Upper lobe of left lung (tissue), 6 donors: Measurements from ENCODE around the gene NR2F6. TPM values are rescaled to one million over a fixed set of nuclear protein-coding genes. Genes with fewer than 3 reads are reported as not detected.
A peak's percentile ranks its signal among the peaks of the same experiment; 100 is the strongest.

Experiments used
- ATAC-seq, 2 donors: fragments of 200-7000 bp; cut with Tn5 transposase; one replicate each; pipeline ENCODE4 v1.9.1; 2022; ENCODE audit warnings: mild to moderate bottlenecking in 2 of 2, moderate library complexity in 2 of 2; ENCODE audit not compliant: low FRiP score in 2 of 2
- DNase-seq, 2 donors: peaks; one replicate each; pipeline ENCODE4 v3.0.0-alpha.2; 2019 to 2020
- H3K27ac ChIP-seq, 4 donors: fragments of 200-600 bp; sonication (generic); one replicate each; pipeline ENCODE4 v1.5.1; 2016 to 2019
- H3K27me3 ChIP-seq, 4 donors: fragments of 200-600 bp; sonication (generic); one replicate each; pipeline ENCODE4 v1.5.1; 2017 to 2019
- H3K36me3 ChIP-seq, 4 donors: fragments of 200-600 bp; sonication (generic); one replicate each; pipeline ENCODE4 v1.5.1; 2016 to 2019
- H3K4me1 ChIP-seq, 4 donors: fragments of 200-600 bp; sonication (generic); one replicate each; pipeline ENCODE4 v1.5.1; 2018 to 2019
- H3K4me3 ChIP-seq, 4 donors: fragments of 200-600 bp; sonication (generic); one replicate each; pipeline ENCODE4 v1.5.1; 2017 to 2019; ENCODE audit warnings: mild to moderate bottlenecking in 2 of 4, moderate library complexity in 1 of 4
- H3K9me3 ChIP-seq, 4 donors: fragments of 200-600 bp; sonication (generic); one replicate each; pipeline ENCODE4 v1.5.1; 2018 to 2019
- CTCF ChIP-seq, 6 experiments: fragments of 450-650 bp in 4 of 6; fragments of 200-600 bp in 2 of 6; sonication (generic) in 2 of 6; IDR thresholded peaks; one replicate each; pipeline ENCODE4 v1.5.1; 2016 to 2019; ENCODE audit warnings: antibody characterized with exemption in 6 of 6
- EP300 ChIP-seq, 4 donors: sonication (generic); formaldehyde crosslinking; IDR thresholded peaks; one replicate each; pipeline ENCODE4 v1.5.1; 2017; ENCODE audit warnings: antibody characterized with exemption in 4 of 4, control low read depth in 2 of 4
- POLR2A ChIP-seq, 4 donors: fragments of 450-650 bp; IDR thresholded peaks; one replicate each; pipeline ENCODE4 v1.5.1; 2016 to 2017; ENCODE audit warnings: antibody characterized with exemption in 4 of 4, mild to moderate bottlenecking in 2 of 4
- POLR2AphosphoS5 ChIP-seq, 2 donors: sonication (generic); formaldehyde crosslinking; IDR thresholded peaks; one replicate each; pipeline ENCODE4 v1.5.1; 2017; ENCODE audit warnings: antibody characterized with exemption in 2 of 2
- WGBS, 2 donors: methylation state at CpG; one replicate each; pipeline ENCODE4 v1.1.5; 2017 to 2018; 5-methylcytosine and 5-hydroxymethylcytosine counted together
- total RNA-seq, 6 donors: library from RNA; depleted of rRNA in 4 of 6; stranded (reverse); fragments of >200 nt in 4 of 6; gene quantifications; one replicate each; pipeline versions ENCODE4 v1.1.0 to v1.2.1, GENCODE V29; 2016 to 2021
- donor health status: DM: no; HTN: no; CAD: no; lungs with moderate emphysema.
- donor health status: DM: no; HTN: yes; CAD: no; lungs with severe emphysema.

The NR2F6 gene
- total RNA-seq, 6 donors from 2014 or later = 55.5 to 86.8 (median 63.1) TPM

GRCh38 chr19:17289489-17289888 is 43.8 kb upstream of the NR2F6 start:
- TF ChIP-seq POLR2A (IDR thresholded peaks at IDR 0.05) = no peak
- no peak for TF ChIP-seq POLR2AphosphoS5 (IDR thresholded peaks at IDR 0.05)
- TF ChIP-seq CTCF (IDR thresholded peaks at IDR 0.05) = peak in 2 of 6 experiments; percentile 19 to 21
- no peak for TF ChIP-seq EP300 (IDR thresholded peaks at IDR 0.05)
- Histone ChIP-seq H3K27me3 (no peaks in the 10 kb centered on the region), H3K27ac (no peak overlapping the region), H3K36me3 (no peaks in the 10 kb centered on the region), H3K4me1 (peaks cover 4 to 24% (median 12%) of the 10 kb centered on the region in 4 donors), H3K4me3 (no peak overlapping the region), H3K9me3 (no peaks in the 10 kb centered on the region)
- ATAC-seq = no peak
- peak; percentile 75 to 78 for DNase-seq
- 12 to 24% methylated on average over 17 to 21 of the region's 22 CpGs for WGBS, 2 donors

DNA sequence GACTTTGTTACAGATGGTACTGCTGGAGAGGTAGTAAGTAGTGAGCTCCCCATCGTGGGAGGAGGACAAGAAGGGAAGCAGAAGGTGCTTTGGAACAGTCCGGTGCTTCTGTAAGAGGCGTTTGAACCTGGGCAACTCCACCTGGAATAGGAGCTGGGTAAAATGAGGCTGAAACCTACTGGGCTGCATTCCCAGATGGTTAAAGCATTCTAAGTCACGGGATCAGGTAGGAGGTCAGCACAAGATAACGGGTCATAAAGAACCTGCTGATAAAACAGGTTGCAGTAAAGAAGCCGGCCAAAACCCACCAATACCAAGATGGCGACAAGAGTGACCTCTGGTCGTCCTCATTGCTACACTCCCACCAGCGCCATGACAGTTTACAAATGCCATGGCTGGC is 41.0 kb upstream of the NR2F6 start:
- Histone ChIP-seq H3K9me3 (no peaks in the 10 kb centered on the region), H3K27me3 (peaks cover 0 to 8% (median 4%) of the 10 kb centered on the region in 4 donors), H3K4me1 (peaks cover 11 to 18% (median 13%) of the 10 kb centered on the region in 4 donors), H3K4me3 (no peak overlapping the region), H3K36me3 (no peaks in the 10 kb centered on the region), H3K27ac (no peak overlapping the region)
- DNase-seq = no peak
- no peak for TF ChIP-seq POLR2A (IDR thresholded peaks at IDR 0.05)
- WGBS, 2 donors = 90% methylated on average over 9 of the region's 9 CpGs
- no peak for ATAC-seq

- 95 to 98% methylated on average over 11 of the region's 11 CpGs for WGBS, 2 donors
- Histone ChIP-seq H3K36me3 (no peaks in the 10 kb centered on the region), H3K27ac (no peak overlapping the region), H3K9me3 (no peaks in the 10 kb centered on the region), H3K27me3 (peaks cover 0 to 13% (median 5%) of the 10 kb centered on the region in 4 donors), H3K4me3 (no peak overlapping the region), H3K4me1 (peaks cover 16 to 23% (median 17%) of the 10 kb centered on the region in 4 donors)
- DNase-seq = peak in 1 of 2 donors; percentile 54
- TF ChIP-seq EP300 (IDR thresholded peaks at IDR 0.05) (no peak), POLR2AphosphoS5 (IDR thresholded peaks at IDR 0.05) (no peak), CTCF (IDR thresholded peaks at IDR 0.05) (no peak), POLR2A (IDR thresholded peaks at IDR 0.05) (no peak)
- no peak for ATAC-seq
These were observed 40.5 kb upstream of the NR2F6 start for GRCh38 chr19:17286263-17286662.

DNA sequence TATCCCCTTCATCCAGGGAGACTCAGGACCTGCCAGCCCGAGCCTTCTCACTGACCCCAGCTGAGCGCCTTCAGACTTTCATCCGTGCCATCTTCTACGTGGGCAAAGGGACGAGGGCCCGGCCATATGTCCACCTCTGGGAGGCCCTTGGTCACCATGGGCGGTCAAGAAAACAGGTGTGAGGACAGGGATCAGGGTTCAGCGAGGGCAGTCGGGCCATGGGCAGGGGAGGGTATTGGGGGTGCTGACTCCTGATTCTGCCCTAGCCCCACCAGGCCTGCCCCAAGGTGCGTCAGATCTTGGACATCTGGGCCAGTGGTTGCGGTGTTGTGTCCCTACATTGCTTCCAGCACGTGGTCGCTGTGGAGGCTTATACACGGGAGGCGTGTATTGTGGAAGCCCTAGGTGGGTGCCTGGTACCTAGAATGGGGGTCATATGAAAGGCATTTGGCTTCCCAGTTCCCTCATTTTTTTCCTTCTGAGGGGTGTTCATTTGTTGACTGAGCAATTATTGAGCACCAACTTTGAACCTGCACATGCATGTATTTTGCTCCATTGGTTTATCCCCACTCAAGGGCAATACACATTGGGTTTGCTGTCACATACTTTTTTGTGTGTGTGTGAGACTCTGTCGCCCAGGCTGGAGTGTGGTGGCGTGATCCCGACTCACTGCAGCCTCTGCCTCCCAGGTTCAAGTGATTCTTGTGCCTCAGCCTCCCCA is 39.9 kb upstream of the NR2F6 start:
- no peak for TF ChIP-seq EP300 (IDR thresholded peaks at IDR 0.05)
- TF ChIP-seq POLR2A (IDR thresholded peaks at IDR 0.05) = no peak
- no peak for TF ChIP-seq POLR2AphosphoS5 (IDR thresholded peaks at IDR 0.05)
- TF ChIP-seq CTCF (IDR thresholded peaks at IDR 0.05) = no peak
- ATAC-seq = no peak
- H3K36me3 ChIP-seq = no peaks in the 10 kb centered on the region
- no peak overlapping the region for H3K4me3 ChIP-seq
- WGBS, 2 donors = 86 to 92% methylated on average over 18 of the region's 18 CpGs
- H3K27me3 ChIP-seq = peaks cover 0 to 17% (median 5%) of the 10 kb centered on the region in 4 donors
- no peak for DNase-seq
- peaks cover 17 to 26% (median 18%) of the 10 kb centered on the region in 4 donors for H3K4me1 ChIP-seq
- H3K9me3 ChIP-seq = no peaks in the 10 kb centered on the region
- H3K27ac ChIP-seq = no peak overlapping the region

DNA sequence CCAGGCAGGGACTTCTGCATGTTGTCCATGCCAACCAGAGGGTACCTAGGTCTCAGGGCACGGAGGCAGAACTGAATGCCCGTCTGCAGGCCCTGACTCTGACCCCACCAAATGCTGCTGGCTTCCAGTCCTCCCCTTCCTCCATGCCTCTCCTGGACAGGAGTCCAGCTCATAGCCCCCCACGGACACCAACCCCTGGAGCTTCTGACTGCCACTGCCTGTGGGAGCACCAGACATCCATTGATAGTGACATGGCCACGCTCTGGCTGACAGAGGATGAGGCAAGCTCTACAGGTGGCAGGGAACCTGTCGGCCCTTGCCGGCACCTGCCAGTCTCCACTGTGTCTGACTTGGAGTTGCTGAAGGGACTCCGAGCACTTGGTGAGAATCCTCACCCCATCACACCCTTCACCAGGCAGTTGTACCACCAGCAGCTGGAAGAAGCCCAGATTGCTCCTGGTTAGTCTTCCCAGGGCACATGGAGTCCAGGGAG is 37.8 kb upstream of the NR2F6 start:
- H3K27ac ChIP-seq = no peak overlapping the region
- DNase-seq (no peak), ATAC-seq (no peak)
- H3K36me3 ChIP-seq = peaks cover 0 to 7% (median 3%) of the 10 kb centered on the region in 4 donors
- peaks cover 0 to 17% (median 5%) of the 10 kb centered on the region in 4 donors for H3K27me3 ChIP-seq
- H3K9me3 ChIP-seq = no peaks in the 10 kb centered on the region
- TF ChIP-seq POLR2AphosphoS5 (IDR thresholded peaks at IDR 0.05) (no peak), POLR2A (IDR thresholded peaks at IDR 0.05) (no peak), EP300 (IDR thresholded peaks at IDR 0.05) (no peak), CTCF (IDR thresholded peaks at IDR 0.05) (no peak)
- peaks cover 15 to 19% (median 17%) of the 10 kb centered on the region in 4 donors for H3K4me1 ChIP-seq
- WGBS, 2 donors = 89 to 100% methylated on average over 3 to 6 of the region's 7 CpGs
- H3K4me3 ChIP-seq = no peak overlapping the region
